NOMO-1 (cell line): ENCODE data around the gene TGM2.

Experiments
- DNase-seq, 2 experiments: peaks; one replicate each; lab custom pipeline; 2025; ENCODE audit not compliant: unreplicated experiment in 2 of 2; lab: John Stamatoyannopoulos, UW

Gene TGM2

DNA sequence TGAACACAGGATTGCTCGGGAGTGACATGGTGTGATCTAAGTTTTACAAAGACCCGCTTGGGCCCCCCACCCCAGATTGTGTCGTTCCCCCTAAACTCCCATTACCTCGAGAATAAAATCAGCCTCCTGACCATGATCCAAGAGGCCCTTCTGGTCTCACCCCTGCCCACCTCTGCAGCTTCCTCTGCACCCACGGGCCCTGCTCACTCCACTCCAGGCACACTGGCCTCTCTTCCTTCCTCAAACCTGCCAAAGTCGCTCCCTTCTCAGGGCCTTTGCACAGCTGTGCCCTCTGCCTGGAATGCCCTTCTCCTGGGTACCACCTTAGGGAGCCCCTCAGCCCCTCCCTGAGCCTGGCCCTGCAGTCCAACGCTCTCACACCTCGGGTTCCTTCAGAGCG lies 17.9 kb downstream of the TGM2 start:
- DNase-seq = no peak

DNA sequence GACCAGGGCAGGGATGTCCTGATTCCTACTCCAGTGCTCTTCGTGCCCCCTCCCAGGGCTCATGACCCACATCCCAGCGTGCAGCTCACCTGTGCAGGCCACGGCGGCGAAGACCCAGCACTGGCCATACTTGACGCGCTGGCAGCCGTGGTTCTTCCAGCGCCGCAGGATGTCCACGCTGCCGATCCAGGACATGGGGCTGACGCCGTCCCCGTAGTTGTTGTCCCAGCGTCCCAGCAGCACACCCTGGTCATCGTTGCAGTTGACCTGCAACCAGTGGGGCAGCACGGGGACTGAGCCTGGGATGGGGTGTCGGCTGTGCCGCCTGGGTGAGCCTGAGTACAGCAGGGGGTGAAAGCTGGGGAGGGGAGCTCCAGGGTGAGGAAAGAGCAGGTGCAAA lies 18.4 kb downstream of the TGM2 start:
- DNase-seq = no peak

DNA sequence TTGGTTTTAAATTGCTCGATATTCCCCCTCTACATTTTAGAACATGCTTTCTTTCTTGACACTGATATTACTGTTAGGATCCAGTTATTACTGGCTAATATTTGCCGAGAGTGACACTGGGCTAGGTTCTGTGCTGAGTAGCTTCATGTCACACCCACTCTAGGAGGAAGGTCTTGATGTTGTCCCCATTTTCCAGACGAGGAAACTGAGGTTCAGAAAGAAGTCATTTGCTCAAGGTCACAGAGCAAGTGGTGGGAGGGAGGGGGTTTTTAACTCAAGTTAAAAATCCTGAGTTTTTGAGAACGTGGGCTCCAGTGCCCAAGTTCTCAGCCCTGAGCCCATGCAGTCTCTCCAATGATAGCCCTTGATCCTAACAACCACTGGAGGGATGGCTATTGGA lies 18.9 kb downstream of the TGM2 start:
- DNase-seq = no peak

DNA sequence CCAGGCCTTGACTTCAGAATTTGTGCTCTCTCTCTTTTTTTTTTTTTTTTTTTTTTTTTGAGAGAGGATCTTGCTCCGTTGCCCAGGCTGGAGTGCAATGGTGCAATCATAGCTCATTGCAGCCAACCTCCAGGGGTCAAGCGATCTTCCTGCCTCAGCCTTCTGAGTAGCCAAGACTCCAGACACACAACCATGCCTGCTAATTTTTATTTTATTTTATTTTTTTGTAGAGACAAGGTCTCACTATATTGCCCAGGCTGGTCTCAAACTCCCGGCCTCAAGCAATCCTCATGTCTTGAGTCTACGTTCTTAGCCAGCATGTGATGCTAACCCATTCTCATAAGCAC lies 19.4 kb downstream of the TGM2 start:
- no peak for DNase-seq

DNA sequence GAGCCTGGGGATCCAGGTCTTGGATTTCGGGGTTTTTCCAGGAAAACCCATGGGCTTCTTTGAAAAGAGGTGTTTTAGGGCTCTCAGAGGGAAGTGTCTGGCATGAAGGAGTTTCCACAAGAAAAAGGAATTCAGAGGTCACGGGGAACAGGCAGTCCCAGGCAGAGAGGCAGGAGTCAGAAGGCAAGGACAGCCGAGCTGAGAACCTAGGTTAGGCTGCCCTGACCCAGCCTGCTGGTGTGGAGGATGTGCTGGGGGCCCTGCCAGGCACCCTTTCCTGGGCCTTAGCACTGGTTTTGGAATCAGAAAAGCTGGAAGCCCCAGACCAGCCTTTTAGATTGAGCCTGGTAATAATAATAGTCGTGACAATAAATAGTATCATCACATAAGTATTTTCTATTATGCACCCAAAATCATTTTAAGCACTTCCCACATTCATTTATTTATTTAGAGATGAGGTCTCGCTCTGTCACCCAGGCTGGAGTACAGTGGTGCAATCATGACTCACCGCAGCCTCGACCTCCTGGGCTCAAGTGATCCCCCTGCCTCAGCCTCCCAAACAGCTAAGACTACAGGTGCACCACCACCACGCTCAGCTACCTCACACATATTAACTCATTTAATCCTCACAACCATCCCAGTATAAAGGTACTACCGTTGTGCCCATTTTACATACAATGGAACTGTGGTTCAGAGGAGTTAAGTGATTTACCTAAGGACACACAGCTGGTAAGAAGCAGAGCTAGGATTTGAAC lies 19.9 kb downstream of the TGM2 start:
- no peak for DNase-seq

DNA sequence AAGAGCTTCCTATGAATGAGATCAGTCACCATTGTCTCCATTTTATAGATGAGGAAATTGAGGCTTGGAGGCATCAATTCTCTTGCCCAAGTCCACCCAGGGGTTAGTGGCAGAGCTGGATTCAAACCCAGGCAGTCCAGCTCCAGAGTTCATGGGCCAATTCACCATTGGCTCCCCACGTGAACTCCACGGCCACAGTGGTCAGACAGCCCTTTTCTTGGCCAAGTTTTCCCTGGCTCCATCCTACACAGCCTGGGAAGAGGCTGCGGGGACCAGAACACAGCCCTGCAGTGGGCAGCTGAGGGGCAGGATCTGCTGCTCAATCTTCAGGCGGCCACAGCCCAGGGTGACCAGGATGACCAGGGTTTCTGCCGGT lies 20.5 kb downstream of the TGM2 start:
- no peak for DNase-seq

DNA sequence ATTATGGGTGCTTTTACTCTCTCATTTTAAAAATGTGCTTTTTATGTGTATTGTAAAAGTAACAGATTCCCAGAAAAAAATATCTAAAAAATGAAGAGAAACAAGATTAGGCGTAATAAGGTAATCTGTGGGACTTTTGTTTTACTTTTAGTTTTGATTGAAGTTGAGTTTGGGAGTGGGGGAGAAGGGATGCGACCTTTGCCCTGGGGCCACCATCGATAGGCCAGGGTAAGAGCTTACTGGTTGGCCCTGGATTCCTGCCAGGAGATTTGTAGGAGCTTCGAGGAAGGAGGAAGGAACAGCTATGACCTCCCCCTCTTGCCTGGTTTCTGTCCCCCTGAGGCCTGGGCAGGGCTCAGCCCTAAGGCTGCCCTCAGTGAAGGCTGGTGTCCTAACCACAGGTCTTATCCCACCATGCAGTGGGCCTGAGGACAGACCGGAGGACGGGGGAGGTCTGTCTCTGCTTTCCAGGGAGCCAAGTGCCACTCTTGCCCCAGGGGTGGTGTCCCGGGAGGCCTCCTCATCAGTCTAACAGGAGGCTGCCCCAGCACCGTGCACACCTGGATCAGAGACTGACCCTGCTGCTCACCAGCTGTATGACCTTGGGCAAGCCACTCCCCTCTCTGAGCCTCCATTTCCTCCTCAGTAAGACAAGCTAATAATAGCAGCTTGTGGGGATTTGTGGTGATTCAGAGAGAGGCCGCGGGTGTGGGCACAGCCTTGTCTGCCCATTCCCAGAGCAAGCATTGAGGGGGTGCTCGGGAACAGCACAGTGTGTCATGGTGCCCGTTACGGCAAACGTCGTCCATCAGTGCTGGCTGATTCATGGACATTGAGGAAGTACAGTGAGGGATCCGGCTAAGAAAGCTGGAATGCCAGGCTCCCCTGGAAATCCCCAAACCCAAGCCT lies 21.2 kb downstream of the TGM2 start:
- peak; percentile 34 to 53 for DNase-seq

DNA sequence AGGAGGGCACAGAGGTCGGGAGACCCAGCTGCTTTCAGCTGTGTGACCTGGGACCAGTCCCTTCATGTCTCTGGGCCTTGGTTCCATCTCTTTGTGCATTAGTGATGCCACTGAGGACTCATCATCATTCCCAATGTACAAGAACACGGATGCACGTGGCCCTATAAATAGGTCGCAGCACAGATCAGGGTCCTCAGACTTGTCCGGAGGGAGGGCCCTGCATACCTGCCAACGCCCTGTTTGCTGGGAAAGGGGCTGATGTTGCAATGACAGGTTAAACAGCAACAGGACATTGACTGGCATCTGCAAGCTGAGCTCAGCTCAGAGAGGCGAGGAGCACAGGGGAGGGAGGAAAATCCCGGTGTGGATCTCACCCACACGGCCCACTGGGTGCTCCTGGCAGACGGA lies 21.8 kb downstream of the TGM2 start:
- DNase-seq = no peak

DNA sequence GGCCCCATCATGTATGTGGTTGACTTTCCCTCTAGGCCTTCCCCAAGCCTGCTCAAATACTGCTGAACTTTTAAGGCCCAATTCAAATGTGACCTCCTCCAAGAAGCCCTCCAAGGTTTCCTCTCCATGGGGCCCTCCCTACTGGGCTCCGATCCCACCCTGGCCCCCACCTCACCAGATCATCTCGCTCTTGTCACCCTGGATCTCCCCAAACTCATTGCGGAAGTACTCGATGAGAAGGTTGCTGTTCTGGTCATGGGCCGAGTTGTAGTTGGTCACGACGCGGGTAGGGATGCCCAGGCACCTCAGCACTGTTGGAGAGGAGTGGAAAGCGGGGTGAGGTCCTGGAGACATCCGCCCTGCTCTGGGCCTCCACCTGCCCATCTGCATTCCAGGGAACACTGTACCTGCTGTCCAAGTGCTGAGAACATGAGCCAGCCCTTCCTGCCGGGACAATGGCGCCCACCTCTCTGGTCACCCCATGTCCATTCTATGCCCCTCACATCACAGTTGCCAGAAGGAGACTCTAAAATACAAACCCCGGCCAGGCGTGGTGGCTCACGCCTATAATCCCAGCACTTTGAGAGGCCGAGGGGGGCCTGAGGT lies 23.1 kb downstream of the TGM2 start:
- no peak for DNase-seq

DNA sequence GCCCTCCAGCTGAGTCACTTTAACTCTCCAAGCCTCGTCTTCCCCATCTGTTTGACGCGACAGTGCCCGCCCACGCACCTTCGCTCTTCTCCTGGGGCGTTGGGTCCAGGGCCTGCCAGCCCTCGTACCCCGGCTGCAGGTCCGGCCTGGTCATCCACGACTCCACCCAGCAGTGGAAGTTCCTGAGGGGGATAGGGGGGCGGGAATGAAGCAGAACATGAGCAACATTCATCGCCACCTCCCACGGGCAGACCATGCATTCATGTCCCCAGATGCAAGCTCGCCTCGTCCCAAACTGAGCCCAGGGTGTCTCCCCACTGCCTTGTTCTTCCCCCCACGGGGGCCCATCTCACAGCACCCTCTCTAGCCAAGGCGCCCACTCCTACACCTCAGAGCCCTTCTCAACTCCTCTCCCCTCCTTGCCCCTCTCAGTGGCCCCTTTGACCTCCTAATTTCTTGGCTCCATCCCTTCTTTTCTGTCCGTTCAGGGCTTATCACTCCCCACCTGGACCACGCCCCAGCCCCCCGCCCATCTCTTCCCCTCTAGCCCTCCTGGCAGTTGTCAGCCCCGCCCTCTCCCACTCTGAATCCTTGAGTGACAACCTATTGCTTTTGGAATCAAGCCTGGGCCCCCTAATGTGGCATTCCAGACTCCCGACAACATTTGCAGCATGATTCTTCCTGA lies 23.7 kb downstream of the TGM2 start:
- no peak for DNase-seq

DNA sequence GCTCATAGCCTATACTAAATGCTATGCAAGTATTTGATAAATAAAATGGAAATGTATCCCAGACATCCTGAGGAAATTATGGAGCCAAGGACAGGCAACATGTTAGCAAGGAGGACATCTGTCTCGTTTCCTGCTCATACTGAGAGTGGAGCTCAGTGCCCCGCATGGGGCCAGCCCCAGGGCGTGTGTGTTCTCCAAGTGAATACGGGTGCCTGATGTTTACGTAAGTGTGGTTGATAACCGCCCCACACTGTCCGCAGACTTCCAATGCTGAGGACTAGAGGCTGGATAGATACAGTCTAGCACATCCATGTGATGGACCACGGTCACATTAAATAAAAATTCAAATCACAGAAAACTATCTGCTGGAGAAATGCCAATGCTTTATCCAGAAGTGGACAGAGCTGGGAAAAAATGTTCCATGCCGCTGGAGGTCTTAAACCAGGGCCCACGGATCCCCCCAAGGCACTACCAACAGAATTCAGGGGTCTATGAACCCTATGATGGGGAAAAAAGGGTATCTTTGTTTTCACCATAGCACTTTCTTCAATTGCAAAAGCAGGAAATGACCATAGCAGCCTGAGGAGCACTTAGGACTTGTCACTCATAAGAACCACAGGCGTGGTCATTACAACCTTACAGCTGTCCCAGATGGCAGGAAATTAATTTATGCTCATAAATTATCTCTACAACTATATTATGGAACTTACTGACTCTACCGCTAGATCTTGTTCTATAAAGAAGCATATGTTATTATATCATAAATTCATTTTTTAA lies 24.9 kb downstream of the TGM2 start:
- peak; percentile 25 to 68 for DNase-seq

DNA sequence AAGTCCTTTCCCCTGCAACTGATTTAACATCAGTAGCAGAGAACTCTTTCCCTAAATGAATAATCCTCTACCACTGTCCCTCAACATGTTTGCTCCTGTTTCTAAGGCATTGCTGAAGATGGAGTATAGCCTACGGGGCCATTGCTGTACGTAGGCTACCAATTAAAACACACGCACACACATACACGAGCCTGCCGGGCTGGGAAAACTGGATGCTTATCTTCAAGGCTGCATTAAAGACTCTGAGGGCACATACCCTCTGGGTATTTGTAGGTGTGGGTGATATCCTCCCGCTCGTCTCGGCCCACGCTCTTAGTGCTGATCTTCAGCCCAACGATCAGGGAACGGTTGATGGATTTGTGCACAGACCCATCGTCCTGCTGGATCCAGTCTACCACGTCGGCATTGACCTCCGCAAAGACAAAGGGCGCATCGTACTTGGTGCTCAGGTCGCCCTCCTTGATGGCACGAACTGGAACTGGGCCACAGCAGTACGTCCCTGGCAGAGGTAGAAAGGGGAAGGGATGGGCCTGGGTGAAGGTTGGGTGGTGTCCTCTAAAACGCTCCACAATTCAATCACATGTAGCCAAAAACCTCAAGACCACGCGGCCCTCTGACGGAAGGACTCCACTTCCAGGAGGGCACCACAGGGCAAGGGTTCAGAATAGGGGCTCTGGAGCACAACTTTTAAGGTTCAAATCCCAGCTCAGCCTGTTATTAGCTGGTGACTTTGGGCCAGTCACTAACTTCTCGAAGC lies 25.7 kb downstream of the TGM2 start:
- no peak for DNase-seq

DNA sequence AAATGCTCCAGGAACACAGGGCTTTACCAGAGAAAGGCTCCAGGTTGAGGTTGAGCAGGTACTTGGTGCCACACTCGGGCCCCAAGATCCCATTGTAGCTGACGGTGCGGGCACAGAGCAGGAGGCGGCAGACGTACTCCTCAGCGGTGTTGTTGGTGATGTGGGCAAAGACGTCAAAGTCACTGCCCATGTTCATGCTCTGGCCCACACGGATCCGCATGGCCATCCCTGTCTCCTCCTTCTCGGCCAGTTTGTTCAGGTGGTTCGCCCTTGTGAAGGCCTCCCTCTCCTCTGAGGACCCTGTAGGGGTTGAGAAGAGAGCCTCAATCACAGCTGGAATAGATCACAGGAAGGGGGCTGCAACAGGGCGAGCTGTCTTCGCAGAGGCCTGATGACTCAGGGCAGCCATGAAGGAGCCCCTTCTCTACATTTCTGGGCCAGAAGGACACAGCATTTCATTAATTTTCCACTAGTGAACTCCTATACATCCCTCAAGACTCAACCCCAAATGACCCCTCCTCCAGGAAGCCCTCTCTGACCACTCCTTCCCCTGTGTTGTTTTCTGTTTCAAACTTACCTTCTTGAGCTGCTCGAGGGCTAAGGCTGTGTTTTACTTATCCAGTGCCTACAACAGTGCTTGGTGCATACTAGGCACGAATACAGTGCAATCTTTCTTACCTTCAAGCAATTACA lies 26.8 kb downstream of the TGM2 start:
- DNase-seq = no peak

DNA sequence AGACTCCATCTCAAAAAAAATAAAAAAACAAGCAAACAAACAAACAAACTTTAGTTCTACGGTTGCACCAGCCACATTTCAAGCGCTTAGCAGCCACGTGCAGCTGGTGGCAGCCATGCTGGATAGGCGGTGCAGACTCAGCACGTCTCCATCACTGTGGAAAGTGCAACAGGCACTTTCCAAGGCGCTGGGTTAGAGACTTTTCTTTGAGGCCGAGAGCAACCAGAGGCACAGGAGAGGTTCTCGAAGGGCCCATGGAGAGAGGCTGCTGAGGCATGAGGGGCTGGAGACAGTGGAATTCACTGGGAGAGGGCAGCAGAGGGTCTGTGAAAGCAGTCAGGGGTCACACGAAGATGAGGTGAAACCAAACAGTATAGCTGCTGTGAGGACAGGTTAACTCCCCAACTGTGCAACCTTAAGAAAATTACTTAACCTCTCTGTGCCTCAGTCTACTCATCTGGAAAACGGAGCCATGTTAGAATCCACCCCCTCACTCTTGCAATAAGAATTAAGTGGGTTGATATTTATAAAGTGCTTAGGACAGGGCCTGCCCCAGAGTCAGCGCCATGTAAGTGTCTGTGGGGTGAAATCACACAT lies 27.5 kb downstream of the TGM2 start:
- no peak for DNase-seq

DNA sequence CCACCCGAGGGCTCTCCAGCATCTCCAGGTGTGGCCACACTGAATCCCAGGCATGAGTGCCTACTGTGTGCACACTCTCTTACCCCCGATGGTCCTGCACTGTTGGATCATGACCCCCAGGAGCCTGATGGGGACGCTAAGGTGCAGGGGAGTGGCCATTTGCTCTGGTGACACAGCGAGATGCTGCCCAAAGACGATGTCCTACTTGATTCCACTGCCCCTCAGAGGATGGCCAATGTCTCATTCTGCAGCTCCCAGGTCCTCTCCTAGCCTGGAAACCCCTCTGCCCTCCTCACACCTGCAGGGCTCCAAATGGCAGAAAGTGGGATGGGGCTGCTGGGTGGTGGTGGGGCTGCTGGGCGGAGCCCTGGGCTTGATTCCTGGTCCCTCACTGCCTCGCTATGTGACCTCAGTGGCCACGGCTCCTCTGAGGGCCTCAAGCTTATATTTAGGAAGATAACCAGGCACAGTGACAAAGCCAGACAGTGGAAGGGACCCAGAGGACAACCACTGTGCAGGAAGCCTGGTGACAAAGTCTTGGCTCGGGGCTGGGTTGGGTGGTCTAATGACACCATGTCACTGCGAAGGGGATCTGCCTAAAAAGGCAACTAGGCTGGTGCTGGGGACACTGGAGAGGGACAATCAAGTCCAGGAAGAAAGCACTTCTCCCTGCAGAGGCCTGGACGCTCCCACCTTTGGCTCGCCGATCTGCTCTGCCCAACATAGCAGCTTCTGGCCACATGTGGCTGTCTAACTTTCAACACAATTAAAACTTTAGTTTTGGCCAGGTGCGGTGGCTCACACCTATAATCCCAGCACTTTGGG lies 28.4 kb downstream of the TGM2 start:
- no peak for DNase-seq

DNA sequence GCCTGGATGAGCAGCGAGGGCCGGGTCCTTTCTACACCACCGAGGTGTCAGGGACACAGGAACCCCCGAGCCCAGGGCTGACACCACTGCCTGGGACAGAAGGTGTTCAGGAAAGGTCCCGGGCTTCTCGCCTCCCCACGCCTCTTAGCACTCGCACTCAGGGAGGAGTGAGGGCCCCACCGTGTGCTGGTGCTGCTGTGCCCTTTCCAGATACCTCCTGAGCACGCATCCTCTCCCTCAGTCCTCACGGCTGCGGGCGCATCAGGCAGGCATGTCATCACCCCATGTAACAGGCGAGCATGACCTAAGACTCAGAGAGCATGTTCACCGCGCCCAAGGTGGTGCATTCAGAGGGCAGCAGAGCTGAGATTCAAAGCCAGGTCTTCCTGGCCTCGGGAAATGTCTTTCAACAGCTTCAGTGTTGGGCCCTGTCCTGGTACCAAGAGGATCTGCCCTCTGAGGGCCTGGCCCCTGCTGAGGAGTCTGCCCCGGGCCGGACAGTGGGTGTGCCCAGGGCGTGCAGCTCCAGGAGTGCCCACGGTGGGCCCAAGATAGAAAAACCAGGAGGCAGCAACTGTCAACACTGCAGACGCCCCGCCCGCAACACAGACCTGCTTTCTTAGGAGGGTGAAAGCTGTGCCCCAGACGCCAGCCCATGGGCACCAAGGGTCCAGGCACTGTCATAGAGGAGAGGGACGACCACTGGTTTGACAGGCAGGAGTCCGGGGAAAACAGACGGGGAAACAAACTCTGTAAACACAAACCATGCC lies 29.2 kb downstream of the TGM2 start:
- DNase-seq = no peak

DNA sequence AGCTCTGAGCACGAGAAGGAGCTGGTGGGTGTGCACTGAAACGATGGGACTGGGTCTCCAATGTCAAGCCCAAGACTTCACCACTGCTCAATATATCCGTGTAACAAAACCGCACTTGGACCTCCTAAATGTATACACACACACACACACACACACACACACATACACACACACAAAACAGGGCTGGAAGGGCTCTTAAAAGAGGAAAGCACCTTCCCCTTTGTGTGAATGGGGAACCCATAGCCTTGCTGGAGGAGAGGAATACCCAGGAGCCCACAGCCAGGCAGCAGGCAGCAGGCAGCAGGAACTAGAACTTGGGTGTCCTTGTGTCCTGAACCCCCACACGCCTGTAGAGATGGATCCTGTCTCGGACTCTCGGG lies 29.8 kb downstream of the TGM2 start:
- DNase-seq = no peak
